GM18868 (cell line): ENCODE data around the gene GGACT.

Experiments
- ATAC-seq: cut with Tn5 transposase; IDR thresholded peaks from one replicate; pipeline ENCODE4 v1.9.1; 2021; ENCODE audit warnings: mild to moderate bottlenecking, moderate library complexity; ENCODE audit not compliant: unreplicated experiment

The GGACT gene

DNA sequence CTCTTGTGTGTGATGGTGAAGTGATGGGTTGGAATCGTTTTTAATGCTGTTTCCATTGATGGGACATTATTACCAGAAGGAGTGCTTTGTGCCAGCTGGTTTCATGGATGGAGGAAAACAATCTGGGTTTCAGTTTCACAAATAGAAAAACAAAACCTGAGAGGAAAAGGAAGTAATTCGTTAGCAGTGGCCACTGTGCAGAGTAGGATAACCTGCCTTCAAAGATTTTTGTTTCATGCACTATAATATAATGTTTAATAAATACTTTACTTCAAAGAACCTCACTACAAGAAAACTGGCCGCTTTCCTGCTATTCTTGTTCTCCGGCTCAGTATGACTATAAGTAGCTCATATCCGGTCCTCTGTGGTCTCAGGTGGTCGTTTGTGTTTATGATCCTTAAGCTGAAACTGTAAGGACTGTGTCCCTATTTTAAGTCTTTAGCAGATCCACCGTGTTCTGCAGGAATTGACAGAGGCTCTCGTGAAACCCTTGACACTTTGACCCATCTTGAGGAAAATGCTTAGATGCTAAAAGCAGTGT lies 104.7 kb downstream of the GGACT start:
- ATAC-seq, result no peak

DNA sequence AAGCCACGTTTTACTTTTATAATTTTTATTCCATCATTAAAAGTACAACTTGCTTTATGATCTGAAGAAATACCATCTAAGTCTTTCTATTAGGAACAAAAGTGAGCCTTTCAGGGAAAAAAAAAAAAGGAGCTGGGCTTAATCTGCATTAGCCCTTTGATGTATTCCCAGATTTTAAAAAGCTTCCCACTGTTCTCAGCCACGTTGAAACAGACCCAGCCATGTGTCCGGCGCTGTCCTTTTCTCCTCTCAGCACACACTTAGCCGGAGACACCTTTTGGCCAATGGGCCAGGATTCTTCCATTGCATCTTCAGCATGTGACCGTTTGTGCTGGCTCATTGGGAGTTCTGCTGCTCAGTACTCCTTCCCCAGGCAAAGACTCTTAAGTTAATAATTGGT lies 105.5 kb downstream of the GGACT start:
- ATAC-seq, result no peak

DNA sequence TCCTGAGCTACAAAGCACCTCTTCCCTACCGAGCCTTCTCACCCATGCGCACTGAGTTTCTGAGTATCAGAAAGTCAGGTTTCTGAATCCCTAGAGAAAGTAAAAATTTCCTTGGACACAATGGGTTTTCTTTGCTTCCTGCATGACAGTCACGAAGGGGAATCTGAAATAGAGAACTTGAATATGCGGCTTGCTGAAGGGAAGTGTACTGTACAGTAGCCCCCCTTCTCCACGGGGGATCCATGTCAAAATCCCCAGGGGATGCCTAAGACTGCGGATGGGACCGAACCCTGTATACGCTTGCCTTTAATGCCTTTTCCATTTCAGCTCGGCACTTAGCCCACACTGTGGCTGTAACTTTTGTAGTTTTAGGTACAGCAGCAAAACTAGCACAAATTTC lies 107.9 kb downstream of the GGACT start:
- no peak for ATAC-seq
